ENCODE data around the gene PPM1M. TPM values are rescaled to one million over a fixed set of nuclear protein-coding genes. Genes with fewer than 3 reads are reported as not detected.
A peak's percentile ranks its signal among the peaks of the same experiment; 100 is the strongest.

Gene PPM1M
- total RNA-seq, 2 experiments from 2014 or later, result 94.3 to 100 TPM

GRCh38 chr3:52286777-52287110 is 41.2 kb downstream of the PPM1M start:
- Mint-ChIP-seq H3K36me3 (ENCODE audit: low read depth) (peaks cover 22% of the 10 kb centered on the region), H3K9me3 (no peaks in the 10 kb centered on the region), H3K27me3 (no peaks in the 10 kb centered on the region), H3K4me3 (peak overlapping the region; percentile 79), H3K27ac (peak overlapping the region; percentile 100), H3K4me1 (ENCODE audit: low read depth) (peaks cover 51% of the 10 kb centered on the region)
- intact Hi-C loops (cut with micrococcal nuclease), result no loop called here
- ChIA-PET POLR2A (interaction anchor here (1.1 to 31.0 kb wide), 3 partner anchors 9 to 52 kb away, joined by 3 to 949 read pairs (median 42); partner anchors contain the start of genes PPM1M, TLR9, TWF2 and WDR82), CTCF (interaction anchor here (1.2 to 18.7 kb wide), 5 partner anchors 10 to 66 kb away, joined by 5 to 264 read pairs (median 11); no protein-coding TSS in a partner anchor)
- no peak for ATAC-seq
- DNase-seq, result no peak
- TF ChIP-seq CTCF (IDR thresholded peaks at IDR 0.05), result no peak

- H3K27me3 Mint-ChIP-seq, result no peaks in the 10 kb centered on the region
- ChIA-PET CTCF (interaction anchor here (1.1 to 18.7 kb wide), 5 partner anchors 49 to 68 kb away, joined by 5 to 264 read pairs (median 12); no protein-coding TSS in a partner anchor), POLR2A (interaction anchor here (0.6 to 31.0 kb wide), 8 partner anchors 9 to 308 kb away, joined by 3 to 949 read pairs (median 4); partner anchors contain the start of genes PPM1M, TLR9, TWF2 and WDR82)
- H3K4me3 Mint-ChIP-seq, result peak overlapping the region; percentile 79
- peak overlapping the region; percentile 100 for H3K27ac Mint-ChIP-seq
- no peak for ATAC-seq
- no peak for DNase-seq
- TF ChIP-seq CTCF (IDR thresholded peaks at IDR 0.05), result no peak
- H3K9me3 Mint-ChIP-seq, result no peaks in the 10 kb centered on the region
- H3K4me1 Mint-ChIP-seq (ENCODE audit: low read depth), result peaks cover 34% of the 10 kb centered on the region
- intact Hi-C loops (cut with micrococcal nuclease), result loop anchor here (2.0 kb wide), 1 partner anchor 50 kb away; no protein-coding TSS in a partner anchor
- H3K36me3 Mint-ChIP-seq (ENCODE audit: low read depth), result peaks cover 16% of the 10 kb centered on the region
These were observed 43.1 kb downstream of the PPM1M start for GRCh38 chr3:52288674-52289073.

- ChIA-PET CTCF (interaction anchor here (0.9 to 18.7 kb wide), 8 partner anchors 8 to 68 kb away, joined by 3 to 264 read pairs (median 9); no protein-coding TSS in a partner anchor), POLR2A (interaction anchor here (0.7 to 31.0 kb wide), 4 partner anchors 11 to 80 kb away, joined by 3 to 949 read pairs (median 24); partner anchors contain the start of genes PPM1M, TLR9, TWF2 and WDR82)
- no peak for DNase-seq
- Mint-ChIP-seq H3K27me3 (no peaks in the 10 kb centered on the region), H3K9me3 (no peaks in the 10 kb centered on the region), H3K4me1 (ENCODE audit: low read depth) (peaks cover 29% of the 10 kb centered on the region), H3K4me3 (peak overlapping the region; percentile 79), H3K36me3 (ENCODE audit: low read depth) (peaks cover 16% of the 10 kb centered on the region), H3K27ac (peak overlapping the region; percentile 100)
- no peak for TF ChIP-seq CTCF (IDR thresholded peaks at IDR 0.05)
- intact Hi-C loops (cut with micrococcal nuclease), result loop anchor here (2.0 kb wide), 1 partner anchor 49 kb away; no protein-coding TSS in a partner anchor
- no peak for ATAC-seq
These were observed 43.8 kb downstream of the PPM1M start for GRCh38 chr3:52289338-52289746.

GRCh38 chr3:52289747-52290595 is 44.4 kb downstream of the PPM1M start:
- Mint-ChIP-seq H3K4me3 (no peak overlapping the region), H3K36me3 (ENCODE audit: low read depth) (peaks cover 15% of the 10 kb centered on the region), H3K27ac (no peak overlapping the region), H3K27me3 (no peaks in the 10 kb centered on the region), H3K9me3 (no peaks in the 10 kb centered on the region), H3K4me1 (ENCODE audit: low read depth) (peaks cover 26% of the 10 kb centered on the region)
- ChIA-PET POLR2A (interaction anchor here (0.9 to 31.0 kb wide), 3 partner anchors 12 to 56 kb away, joined by 3 to 949 read pairs (median 42); partner anchors contain the start of genes PPM1M, TLR9, TWF2 and WDR82), CTCF (interaction anchor here (0.7 to 18.7 kb wide), 12 partner anchors 8 to 70 kb away, joined by 3 to 264 read pairs (median 5); no protein-coding TSS in a partner anchor)
- no peak for TF ChIP-seq CTCF (IDR thresholded peaks at IDR 0.05)
- ATAC-seq, result no peak
- DNase-seq, result no peak
- intact Hi-C loops (cut with micrococcal nuclease), result loop anchor here (2.0 to 5.0 kb wide), 2 partner anchors 49 to 157 kb away; partner anchors contain the start of gene SEMA3G

Measured in activated CD8-positive, alpha-beta T cell treated with anti-CD3 and anti-CD28 coated beads for 36 hours (primary cell).